HG03280 (cell line): ENCODE results near the gene ACTL9.

Experiments
- ATAC-seq: cut with Tn5 transposase; IDR thresholded peaks from one replicate; pipeline ENCODE4 v1.9.1; 2021; ENCODE audit warnings: mild to moderate bottlenecking, moderate library complexity; ENCODE audit not compliant: unreplicated experiment

ACTL9 gene

DNA sequence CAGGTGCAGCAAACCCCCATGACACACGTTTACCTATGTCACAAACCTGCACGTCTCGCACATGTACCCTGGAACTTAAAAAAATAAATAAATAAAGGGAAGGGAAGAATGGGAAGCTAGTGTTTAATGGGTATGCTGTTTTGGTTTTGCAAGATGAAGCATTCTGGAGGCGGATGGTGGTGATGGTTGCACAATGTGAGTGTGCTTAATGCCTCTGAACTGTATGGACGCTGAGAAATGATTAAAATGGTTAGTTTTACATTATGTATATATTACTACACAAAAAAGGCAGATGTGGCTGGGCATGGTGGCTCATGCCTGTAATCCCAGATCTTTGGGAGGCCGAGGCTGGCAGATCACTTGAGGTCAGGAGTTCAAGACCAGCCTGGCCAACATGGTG is 50.4 kb downstream of the ACTL9 start:
- ATAC-seq = no peak
